A549 (cell line): Measurements from ENCODE around the gene RAI2. TPM values are rescaled to one million over a fixed set of nuclear protein-coding genes. Genes with fewer than 3 reads are reported as not detected.
"Not testable (repeated sequence)": the region's sequence is repeated elsewhere in the genome, so short reads cannot be mapped to it uniquely, and the experiment has no call there.

Experiments used
- ATAC-seq, 2 experiments: fragments of 200-7000 bp in 1 of 2; fragments of >200 bp in 1 of 2; cut with Nextera tagmentation in 1 of 2; cut with Tn5 transposase in 1 of 2; 3 replicates each; pipeline versions ENCODE4 v1.8.0 to v1.9.1; 2018 to 2020; ENCODE audit warnings: mild to moderate bottlenecking in 1 of 2, moderate library complexity in 1 of 2
- CTCF ChIA-PET: fragments of 300-600 bp; sonication (Branson Sonifier 250); formaldehyde crosslinking; extraction: SDS; loops from one replicate; lab custom pipeline; 2021; ENCODE audit warnings: antibody characterized with exemption, inconsistent platforms; lab: Yijun Ruan, JAX
- POLR2A ChIA-PET: fragments of 350-600 bp; formaldehyde crosslinking; extraction: SDS; loops from one replicate; lab custom pipeline; 2021; ENCODE audit warnings: antibody characterized with exemption, inconsistent platforms; lab: Yijun Ruan, JAX
- DNase-seq, 2 experiments: peaks; one replicate each; pipeline versions ENCODE4 v3.0.0 to v3.0.0-alpha.2; 2011 to 2016; ENCODE audit warnings: low read depth in 1 of 2, low spot score in 1 of 2
- FAIRE-seq: peaks from 2 replicates; lab custom pipeline; 2011; peaks lifted over from hg19 to GRCh38; lab: Jason Lieb, UNC
- H3K27ac ChIP-seq, 2 experiments: fragments of >200 bp; sonication (Bioruptor Twin); formaldehyde crosslinking; 3 replicates each; pipeline ENCODE4 v1.5.1; 2016 to 2017
- H3K4me1 ChIP-seq: fragments of >200 bp; sonication (Bioruptor Twin); formaldehyde crosslinking; 3 replicates; pipeline ENCODE4 v1.6.1; 2016
- H3K4me2 ChIP-seq: fragments of >200 bp; sonication (Bioruptor Twin); formaldehyde crosslinking; 3 replicates; pipeline ENCODE4 v1.6.1; 2016
- H3K4me3 ChIP-seq: fragments of >200 bp; sonication (Bioruptor Twin); formaldehyde crosslinking; 3 replicates; pipeline ENCODE4 v1.5.1; 2016
- H3K9me3 ChIP-seq: fragments of >200 bp; sonication (Bioruptor Twin); formaldehyde crosslinking; 3 replicates; pipeline ENCODE4 v1.6.1; 2016
- ATOH8 ChIP-seq: fragments of 250-450 bp; sonication (Bioruptor Pico); IDR thresholded peaks from 2 replicates; pipeline ENCODE4 v1.5.0; 2020; ENCODE audit warnings: low read depth, mild to moderate bottlenecking, moderate library complexity
- CEBPB ChIP-seq, 2 experiments: fragments of >200 bp in 1 of 2; sonication (Bioruptor Twin) in 1 of 2; formaldehyde crosslinking in 1 of 2; IDR thresholded peaks; 2 replicates each; pipeline ENCODE4 v1.6.1; 2012 to 2016
- CHD2 ChIP-seq: fragments of 150-350 bp; IDR thresholded peaks from 2 replicates; pipeline ENCODE4 v1.6.1; 2014; ENCODE audit warnings: low read length; ENCODE audit not compliant: partially characterized antibody
- CHD4 ChIP-seq: fragments of 200-600 bp; sonication (generic); IDR thresholded peaks from 2 replicates; pipeline ENCODE4 v1.6.1; 2016; ENCODE audit warnings: antibody characterized with exemption, mild to moderate bottlenecking, borderline replicate concordance
- EHF ChIP-seq: fragments of 250-450 bp; sonication (Bioruptor Pico); IDR thresholded peaks from 2 replicates; pipeline ENCODE4 v1.5.0; 2020; ENCODE audit warnings: mild to moderate bottlenecking
- EHMT2 ChIP-seq: fragments of 200-600 bp; sonication (generic); IDR thresholded peaks from 2 replicates; pipeline ENCODE4 v1.6.1; 2016; ENCODE audit warnings: antibody characterized with exemption, low read depth, mild to moderate bottlenecking, moderate library complexity
- ESRRA ChIP-seq: fragments of 150-350 bp; IDR thresholded peaks from 2 replicates; pipeline ENCODE4 v1.6.1; 2014; ENCODE audit warnings: mild to moderate bottlenecking, low read length, borderline replicate concordance
- FOXS1 ChIP-seq: fragments of 250-450 bp; sonication (Bioruptor Pico); IDR thresholded peaks from 2 replicates; pipeline ENCODE4 v1.5.0; 2020; ENCODE audit warnings: mild to moderate bottlenecking, moderate library complexity
- GATA3 ChIP-seq: IDR thresholded peaks from 2 replicates; pipeline ENCODE4 v1.6.1; 2012; ENCODE audit warnings: borderline replicate concordance
- HDAC2 ChIP-seq: fragments of 200-600 bp; sonication (generic); IDR thresholded peaks from 2 replicates; pipeline ENCODE4 v1.6.1; 2016
- HEYL ChIP-seq: fragments of 250-450 bp; sonication (Bioruptor Pico); IDR thresholded peaks from 2 replicates; pipeline ENCODE4 v1.8.0; 2021; ENCODE audit warnings: mild to moderate bottlenecking, moderate library complexity
- HOXB13 ChIP-seq: fragments of 250-450 bp; sonication (Bioruptor Pico); IDR thresholded peaks from 2 replicates; pipeline ENCODE4 v1.5.0; 2020; ENCODE audit warnings: low read depth, mild to moderate bottlenecking, moderate library complexity
- JUN ChIP-seq, 2 experiments: fragments of >200 bp; sonication (Bioruptor Twin); formaldehyde crosslinking; IDR thresholded peaks; 2 replicates in 1 of 2; 3 replicates in 1 of 2; pipeline ENCODE4 v1.6.1; 2016 to 2017
- KDM1A ChIP-seq: fragments of 200-600 bp; sonication (generic); IDR thresholded peaks from 2 replicates; pipeline ENCODE4 v1.6.1; 2016; ENCODE audit warnings: low read depth, mild to moderate bottlenecking
- KDM5A ChIP-seq: fragments of 200-600 bp; sonication (generic); IDR thresholded peaks from 2 replicates; pipeline ENCODE4 v1.6.1; 2016; ENCODE audit warnings: antibody characterized with exemption, mild to moderate bottlenecking
- POLR2A ChIP-seq: IDR thresholded peaks from 2 replicates; pipeline ENCODE4 v1.6.1; 2012; ENCODE audit warnings: mild to moderate bottlenecking, low read length
- POLR2AphosphoS2 ChIP-seq: conservative IDR thresholded peaks from 2 replicates; pipeline ENCODE4 v1.6.1; 2012; ENCODE audit warnings: low read length, improper control_type of control experiment, inconsistent platforms
- RAD21 ChIP-seq, 2 experiments: fragments of >200 bp in 1 of 2; sonication (Bioruptor Twin) in 1 of 2; formaldehyde crosslinking in 1 of 2; IDR thresholded peaks in 1 of 2; conservative IDR thresholded peaks in 1 of 2; 2 replicates in 1 of 2; 3 replicates in 1 of 2; pipeline ENCODE4 v1.6.1; 2012 to 2018; ENCODE audit warnings: inconsistent platforms in 1 of 2
- RARB ChIP-seq: fragments of 250-450 bp; sonication (Bioruptor Pico); IDR thresholded peaks from 2 replicates; pipeline ENCODE4 v1.8.0; 2021; ENCODE audit warnings: mild to moderate bottlenecking, moderate library complexity
- RCOR1 ChIP-seq: fragments of 150-350 bp; IDR thresholded peaks from 2 replicates; pipeline ENCODE4 v1.6.1; 2014; ENCODE audit warnings: antibody characterized with exemption, low read length, low read depth
- SMC3 ChIP-seq: fragments of >200 bp; sonication (Bioruptor Twin); formaldehyde crosslinking; IDR thresholded peaks from 3 replicates; pipeline ENCODE4 v1.6.1; 2018; ENCODE audit warnings: inconsistent platforms
- SREBF2 ChIP-seq: fragments of 450-650 bp; IDR thresholded peaks from 2 replicates; pipeline ENCODE4 v1.6.1; 2014; ENCODE audit warnings: mild to moderate bottlenecking, moderate library complexity
- ZFP36 ChIP-seq: fragments of 450-650 bp; IDR thresholded peaks from 2 replicates; pipeline ENCODE4 v1.6.1; 2014; ENCODE audit warnings: borderline replicate concordance; ENCODE audit not compliant: partially characterized antibody
- WGBS: methylation state at CpG from one replicate; pipeline ENCODE4 v1.1.6; 2017; ENCODE audit errors: missing lambda C conversion rate; 5-methylcytosine and 5-hydroxymethylcytosine counted together
- polyA plus RNA-seq, 4 experiments: library from polyadenylated mRNA; depleted of rRNA in 3 of 4; stranded (reverse); fragments of >200 nt; fragmentation: RNase III in 1 of 4; extraction: RNeasy Plus Mini Kit Qiagen cat#74134 plus additional on column Dnase treatment in 1 of 4; gene quantifications; 2 replicates in 3 of 4; 3 replicates in 1 of 4; pipeline ENCODE4 v1.2.3, GENCODE V29; 2011 to 2017
- TF ChIP-seq, protein P1 (sequence below): IDR thresholded peaks from 2 replicates; pipeline ENCODE4 v1.6.1; 2012
- TF ChIP-seq, protein P2 (sequence below): IDR thresholded peaks from 2 replicates; pipeline ENCODE4 v1.6.1; 2012; ENCODE audit warnings: low read depth, borderline replicate concordance
- TF ChIP-seq, protein P3 (sequence below): fragments of 450-650 bp; IDR thresholded peaks from 2 replicates; pipeline ENCODE4 v1.6.1; 2014; ENCODE audit warnings: antibody characterized with exemption
- TF ChIP-seq, protein P4 (sequence below): fragments of 150-350 bp; IDR thresholded peaks from 2 replicates; pipeline ENCODE4 v1.6.1; 2014; ENCODE audit warnings: low read depth, mild to moderate bottlenecking, low read length

The RAI2 gene
- polyA plus RNA-seq, 2 of the 4 experiments (the other 2 are of a cell fraction): not detected

DNA sequence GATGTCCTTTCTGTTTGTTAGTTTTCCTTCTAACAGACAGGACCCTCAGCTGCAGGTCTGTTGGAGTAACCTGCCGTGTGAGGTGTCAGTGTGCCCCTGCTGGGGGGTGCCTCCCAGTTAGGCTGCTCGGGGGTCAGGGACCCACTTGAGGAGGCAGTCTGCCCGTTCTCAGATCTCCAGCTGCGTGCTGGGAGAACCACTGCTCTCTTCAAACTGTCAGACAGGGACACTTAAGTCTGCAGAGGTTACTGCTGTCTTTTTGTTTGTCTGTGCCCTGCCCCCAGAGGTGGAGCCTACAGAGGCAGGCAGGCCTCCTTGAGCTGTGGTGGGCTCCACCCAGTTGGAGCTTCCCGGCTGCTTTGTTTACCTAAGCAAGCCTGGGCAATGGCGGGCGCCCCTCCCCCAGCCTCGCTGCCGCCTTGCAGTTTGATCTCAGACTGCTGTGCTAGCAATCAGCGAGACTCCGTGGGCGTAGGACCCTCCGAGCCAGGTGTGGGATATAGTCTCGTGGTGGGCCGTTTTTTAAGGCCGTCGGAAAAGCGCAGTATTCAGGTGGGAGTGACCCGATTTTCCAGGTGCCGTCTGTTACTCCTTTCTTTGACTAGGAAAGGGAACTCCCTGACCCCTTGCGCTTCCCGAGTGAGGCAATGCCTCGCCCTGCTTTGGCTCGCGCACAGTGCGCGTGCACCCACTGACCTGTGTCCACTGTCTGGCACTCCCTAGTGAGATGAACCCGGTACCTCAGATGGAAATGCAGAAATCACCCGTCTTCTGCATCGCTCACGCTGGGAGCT is 74.3 kb downstream of the RAI2 start:
- FAIRE-seq, ATAC-seq, H3K4me1 ChIP-seq, H3K9me3 ChIP-seq, DNase-seq, POLR2A ChIA-PET: not testable (repeated sequence)
- peak overlapping the region; percentile 34 for H3K4me3 ChIP-seq
- H3K4me2 ChIP-seq: peak overlapping the region; percentile 63
- CTCF ChIA-PET: interaction anchor here (1.3 to 2.5 kb wide), 2 partner anchors 11 to 70 kb away, joined by 4 to 18 read pairs; no protein-coding TSS in a partner anchor
- peak overlapping the region; percentile 30 to 56; a peak in 4 of 6 replicates for H3K27ac ChIP-seq
- 7% methylated on average over 10 of the region's 31 CpGs for WGBS

DNA sequence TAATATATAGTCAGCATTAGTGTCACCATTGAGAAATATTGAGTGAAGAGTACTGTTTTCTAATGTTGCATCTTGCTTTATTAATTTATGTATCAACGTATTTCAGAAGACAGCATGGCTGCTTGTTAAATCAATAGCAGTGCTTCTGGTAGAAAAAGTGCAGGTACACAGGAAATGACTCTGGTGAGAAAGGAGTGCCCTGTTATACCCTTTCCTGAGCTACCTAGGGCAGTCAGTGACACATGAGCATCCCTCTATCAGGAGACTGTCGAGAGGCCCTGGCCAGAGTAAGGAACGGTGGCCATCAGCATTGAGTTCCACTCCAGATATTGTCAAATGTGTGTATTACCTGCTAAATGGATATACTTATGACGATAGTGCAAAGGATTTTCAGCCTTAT is 81.7 kb downstream of the RAI2 start:
- H3K4me1 ChIP-seq: no peaks in the 10 kb centered on the region
- 31% methylated on average over 4 of the region's 4 CpGs for WGBS
- H3K4me2 ChIP-seq: no peak overlapping the region
- no peaks in the 10 kb centered on the region for H3K9me3 ChIP-seq
- H3K4me3 ChIP-seq: no peak overlapping the region
- CTCF ChIA-PET: no interaction called here
- FAIRE-seq: no peak
- ATAC-seq: no peak
- POLR2A ChIA-PET: no interaction called here
- H3K27ac ChIP-seq: no peak overlapping the region
- TF ChIP-seq CHD2 (no peak), FOXS1 (CRISPR knock-in tag) (no peak), SREBF2 (no peak), ESRRA (no peak), RAD21 (conservative IDR thresholded peaks at IDR 0.05 in 1 of 2, IDR thresholded peaks at IDR 0.05 in 1 of 2) (no peak), CHD4 (no peak), HEYL (no peak), GATA3 (no peak), EHMT2 (no peak), KDM1A (no peak), ZFP36 (no peak), ATOH8 (CRISPR knock-in tag) (no peak), EHF (CRISPR knock-in tag) (no peak)
- TF ChIP-seq, protein P1, sequence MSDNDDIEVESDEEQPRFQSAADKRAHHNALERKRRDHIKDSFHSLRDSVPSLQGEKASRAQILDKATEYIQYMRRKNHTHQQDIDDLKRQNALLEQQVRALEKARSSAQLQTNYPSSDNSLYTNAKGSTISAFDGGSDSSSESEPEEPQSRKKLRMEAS: no peak
- TF ChIP-seq, protein P2, sequence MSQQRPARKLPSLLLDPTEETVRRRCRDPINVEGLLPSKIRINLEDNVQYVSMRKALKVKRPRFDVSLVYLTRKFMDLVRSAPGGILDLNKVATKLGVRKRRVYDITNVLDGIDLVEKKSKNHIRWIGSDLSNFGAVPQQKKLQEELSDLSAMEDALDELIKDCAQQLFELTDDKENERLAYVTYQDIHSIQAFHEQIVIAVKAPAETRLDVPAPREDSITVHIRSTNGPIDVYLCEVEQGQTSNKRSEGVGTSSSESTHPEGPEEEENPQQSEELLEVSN: no peak
- TF ChIP-seq, all 56 proteins: peak for 0
- DNase-seq: no peak

DNA sequence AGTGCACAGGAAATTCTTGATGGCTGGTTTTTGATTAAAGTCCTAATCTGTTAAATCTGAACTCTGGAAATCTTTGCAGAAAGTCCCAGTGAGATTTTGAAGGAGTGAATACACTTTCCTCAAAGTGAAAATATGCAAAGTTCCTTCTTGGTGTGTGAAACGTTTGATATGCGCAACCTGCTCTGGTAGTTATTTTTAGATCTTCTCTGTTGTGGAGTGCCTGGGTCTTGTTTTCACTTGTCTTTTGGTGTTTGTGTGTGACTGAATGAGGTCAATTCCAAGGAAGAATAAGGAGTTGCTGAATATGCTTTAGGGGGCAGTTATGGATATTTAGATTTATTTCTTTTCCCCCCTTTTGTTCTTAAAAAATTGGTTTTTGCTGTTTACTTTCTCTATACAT is 82.1 kb downstream of the RAI2 start:
- 63% methylated on average over 2 of the region's 2 CpGs for WGBS
- H3K4me1 ChIP-seq: no peaks in the 10 kb centered on the region
- no peak overlapping the region for H3K4me3 ChIP-seq
- H3K9me3 ChIP-seq: no peaks in the 10 kb centered on the region
- DNase-seq (no peak), ATAC-seq (no peak), FAIRE-seq (no peak)
- no peak overlapping the region for H3K4me2 ChIP-seq
- no peak for TF ChIP-seq KDM1A
- no peak for TF ChIP-seq POLR2A
- no peak for TF ChIP-seq CEBPB (IDR thresholded peaks at IDR 0.05)
- no peak for TF ChIP-seq HDAC2
- no peak for TF ChIP-seq RARB (CRISPR knock-in tag)
- TF ChIP-seq, protein P3, sequence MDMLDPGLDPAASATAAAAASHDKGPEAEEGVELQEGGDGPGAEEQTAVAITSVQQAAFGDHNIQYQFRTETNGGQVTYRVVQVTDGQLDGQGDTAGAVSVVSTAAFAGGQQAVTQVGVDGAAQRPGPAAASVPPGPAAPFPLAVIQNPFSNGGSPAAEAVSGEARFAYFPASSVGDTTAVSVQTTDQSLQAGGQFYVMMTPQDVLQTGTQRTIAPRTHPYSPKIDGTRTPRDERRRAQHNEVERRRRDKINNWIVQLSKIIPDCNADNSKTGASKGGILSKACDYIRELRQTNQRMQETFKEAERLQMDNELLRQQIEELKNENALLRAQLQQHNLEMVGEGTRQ: no peak
- no peak for TF ChIP-seq KDM5A
- no peak for TF ChIP-seq FOXS1 (CRISPR knock-in tag)
- TF ChIP-seq RCOR1: no peak
- TF ChIP-seq HOXB13 (CRISPR knock-in tag): no peak
- no peak for TF ChIP-seq POLR2AphosphoS2
- TF ChIP-seq, protein P4, sequence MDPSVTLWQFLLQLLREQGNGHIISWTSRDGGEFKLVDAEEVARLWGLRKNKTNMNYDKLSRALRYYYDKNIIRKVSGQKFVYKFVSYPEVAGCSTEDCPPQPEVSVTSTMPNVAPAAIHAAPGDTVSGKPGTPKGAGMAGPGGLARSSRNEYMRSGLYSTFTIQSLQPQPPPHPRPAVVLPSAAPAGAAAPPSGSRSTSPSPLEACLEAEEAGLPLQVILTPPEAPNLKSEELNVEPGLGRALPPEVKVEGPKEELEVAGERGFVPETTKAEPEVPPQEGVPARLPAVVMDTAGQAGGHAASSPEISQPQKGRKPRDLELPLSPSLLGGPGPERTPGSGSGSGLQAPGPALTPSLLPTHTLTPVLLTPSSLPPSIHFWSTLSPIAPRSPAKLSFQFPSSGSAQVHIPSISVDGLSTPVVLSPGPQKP: no peak
- no peak for TF ChIP-seq JUN (IDR thresholded peaks at IDR 0.05)
- no peak for TF ChIP-seq SMC3
- TF ChIP-seq ESRRA: no peak
- CTCF ChIA-PET: no interaction called here
- POLR2A ChIA-PET: no interaction called here
- H3K27ac ChIP-seq: no peak overlapping the region
